GM12892 (cell line): ENCODE measurements around the gene PTPRZ1.

Experiments
- POLR2A ChIP-seq: IDR thresholded peaks from 2 replicates; pipeline ENCODE4 v1.6.1; 2011; ENCODE audit warnings: low read depth, low read length, control low read depth
- POLR2AphosphoS5 ChIP-seq: IDR thresholded peaks from 2 replicates; pipeline ENCODE4 v1.6.1; 2011; ENCODE audit warnings: low read depth, low read length, control low read depth

GRCh38 chr7:122006687-122007086, 133.7 kb downstream of the PTPRZ1 start:
- TF ChIP-seq POLR2AphosphoS5: no peak
- TF ChIP-seq POLR2A: no peak
